ENCODE data around the gene ZBTB7C. TPM values are rescaled to one million over a fixed set of nuclear protein-coding genes. Genes with fewer than 3 reads are reported as not detected.

The ZBTB7C gene
- total RNA-seq, 3 donors from 2014 or later: 5.6 to 26.5 (median 6.1) TPM

GRCh38 chr18:48078448-48078847 lies 330.7 kb downstream of the ZBTB7C start:
- TF ChIP-seq POLR2AphosphoS5 (IDR thresholded peaks at IDR 0.05): no peak
- TF ChIP-seq CTCF (IDR thresholded peaks at IDR 0.05): no peak
- TF ChIP-seq POLR2A (IDR thresholded peaks at IDR 0.05): no peak
- Histone ChIP-seq H3K9me3 (no peaks in the 10 kb centered on the region), H3K36me3 (no peaks in the 10 kb centered on the region), H3K27me3 (no peaks in the 10 kb centered on the region), H3K4me1 (peaks cover 1 to 8% of the 10 kb centered on the region in 2 donors), H3K4me3 (no peak overlapping the region), H3K27ac (no peak overlapping the region)
- DNase-seq (ENCODE audit: low spot score in 2 of 2): no peak
- intact Hi-C loops (cut with DNase I; ENCODE audit: low total_unique reads): no loop called here

- no peaks in the 10 kb centered on the region for H3K36me3 ChIP-seq
- no peak overlapping the region for H3K27ac ChIP-seq
- H3K4me1 ChIP-seq: peaks cover 11 to 14% of the 10 kb centered on the region in 2 donors
- H3K9me3 ChIP-seq: no peaks in the 10 kb centered on the region
- intact Hi-C loops (cut with DNase I; ENCODE audit: low total_unique reads): no loop called here
- DNase-seq (ENCODE audit: low spot score in 2 of 2): no peak
- no peak overlapping the region for H3K4me3 ChIP-seq
- TF ChIP-seq POLR2A (IDR thresholded peaks at IDR 0.05): no peak
- TF ChIP-seq POLR2AphosphoS5 (IDR thresholded peaks at IDR 0.05): no peak
- no peaks in the 10 kb centered on the region for H3K27me3 ChIP-seq
Observed at GRCh38 chr18:48077291-48077690, 331.9 kb downstream of the ZBTB7C start.

GRCh38 chr18:48076461-48076860 lies 332.7 kb downstream of the ZBTB7C start:
- Histone ChIP-seq H3K36me3 (no peaks in the 10 kb centered on the region), H3K4me3 (no peak overlapping the region), H3K27ac (no peak overlapping the region), H3K27me3 (no peaks in the 10 kb centered on the region), H3K4me1 (peaks cover 11 to 14% of the 10 kb centered on the region in 2 donors), H3K9me3 (no peaks in the 10 kb centered on the region)
- intact Hi-C loops (cut with DNase I; ENCODE audit: low total_unique reads): no loop called here
- no peak for TF ChIP-seq POLR2A (IDR thresholded peaks at IDR 0.05)
- no peak for TF ChIP-seq CTCF (IDR thresholded peaks at IDR 0.05)
- TF ChIP-seq POLR2AphosphoS5 (IDR thresholded peaks at IDR 0.05): no peak
- DNase-seq (ENCODE audit: low spot score in 2 of 2): no peak

- Histone ChIP-seq H3K9me3 (no peaks in the 10 kb centered on the region), H3K27ac (peak overlapping the region; percentile 1 to 19), H3K4me3 (no peak overlapping the region), H3K4me1 (peaks cover 11 to 14% of the 10 kb centered on the region in 2 donors), H3K36me3 (no peaks in the 10 kb centered on the region), H3K27me3 (no peaks in the 10 kb centered on the region)
- DNase-seq (ENCODE audit: low spot score in 2 of 2): no peak
- intact Hi-C loops (cut with DNase I; ENCODE audit: low total_unique reads): no loop called here
- TF ChIP-seq POLR2A (IDR thresholded peaks at IDR 0.05) (no peak), CTCF (IDR thresholded peaks at IDR 0.05) (no peak), POLR2AphosphoS5 (IDR thresholded peaks at IDR 0.05) (no peak)
Observed at GRCh38 chr18:48075707-48076093, 333.5 kb downstream of the ZBTB7C start.

- intact Hi-C loops (cut with DNase I; ENCODE audit: low total_unique reads): no loop called here
- no peaks in the 10 kb centered on the region for H3K27me3 ChIP-seq
- no peak overlapping the region for H3K4me3 ChIP-seq
- peaks cover 11 to 14% of the 10 kb centered on the region in 2 donors for H3K4me1 ChIP-seq
- peak overlapping the region; percentile 1 to 43 for H3K27ac ChIP-seq
- no peaks in the 10 kb centered on the region for H3K36me3 ChIP-seq
- no peaks in the 10 kb centered on the region for H3K9me3 ChIP-seq
- no peak for DNase-seq (ENCODE audit: low spot score in 2 of 2)
- TF ChIP-seq POLR2A (IDR thresholded peaks at IDR 0.05): no peak
- TF ChIP-seq POLR2AphosphoS5 (IDR thresholded peaks at IDR 0.05): no peak
- TF ChIP-seq CTCF (IDR thresholded peaks at IDR 0.05): no peak
Observed at GRCh38 chr18:48074929-48075706, 334.1 kb downstream of the ZBTB7C start.
